SK-N-SH treated with all-trans-retinoic acid at 6 μM for 48 hours (cell line): ENCODE measurements around the gene MYCBP2.

Experiments used
- ATAC-seq: fragments of 200-7000 bp; cut with Tn5 transposase; 3 replicates; pipeline ENCODE4 v1.9.1; 2020; ENCODE audit warnings: mild to moderate bottlenecking, moderate library complexity
- ARNTL ChIP-seq: fragments of 450-650 bp; formaldehyde crosslinking; IDR thresholded peaks from 2 replicates; pipeline ENCODE4 v1.5.0; 2020; ENCODE audit warnings: low read depth, mild to moderate bottlenecking, moderate library complexity, borderline replicate concordance
- BACH2 ChIP-seq: fragments of 250-450 bp; sonication (Bioruptor Pico); IDR thresholded peaks from 2 replicates; pipeline ENCODE4 v1.9.0; 2021; ENCODE audit warnings: mild to moderate bottlenecking, borderline replicate concordance
- CREB5 ChIP-seq: fragments of 250-450 bp; sonication (Bioruptor Pico); IDR thresholded peaks from 2 replicates; pipeline ENCODE4 v1.5.1; 2020; ENCODE audit warnings: low read depth, mild to moderate bottlenecking, moderate library complexity
- ESRRG ChIP-seq: fragments of 250-450 bp; sonication (Bioruptor Pico); IDR thresholded peaks from 2 replicates; pipeline ENCODE4 v1.6.1; 2021; ENCODE audit warnings: mild to moderate bottlenecking
- ISL1 ChIP-seq: fragments of 250-450 bp; sonication (Bioruptor Pico); IDR thresholded peaks from 2 replicates; pipeline ENCODE4 v2.1.2; 2022; ENCODE audit warnings: mild to moderate bottlenecking, moderate library complexity
- PPARA ChIP-seq: fragments of 250-450 bp; sonication (Bioruptor Pico); IDR thresholded peaks from 2 replicates; pipeline ENCODE4 v1.5.0; 2020; ENCODE audit warnings: mild to moderate bottlenecking, borderline replicate concordance
- SNAI2 ChIP-seq: fragments of 250-450 bp; sonication (Bioruptor Pico); IDR thresholded peaks from 2 replicates; pipeline ENCODE4 v1.5.0; 2020; ENCODE audit warnings: mild to moderate bottlenecking, moderate library complexity
- TCF4 ChIP-seq: fragments of 250-450 bp; sonication (Bioruptor Pico); IDR thresholded peaks from 2 replicates; pipeline ENCODE4 v1.8.0; 2021; ENCODE audit warnings: mild to moderate bottlenecking, moderate library complexity, borderline replicate concordance
- TOX ChIP-seq: fragments of 250-450 bp; sonication (Bioruptor Pico); IDR thresholded peaks from 2 replicates; pipeline ENCODE4 v1.8.0; 2021; ENCODE audit warnings: mild to moderate bottlenecking, moderate library complexity, borderline replicate concordance
- TSHZ2 ChIP-seq: fragments of 250-450 bp; sonication (Bioruptor Pico); IDR thresholded peaks from 2 replicates; pipeline ENCODE4 v1.5.0; 2020; ENCODE audit warnings: mild to moderate bottlenecking, moderate library complexity
- ZC3H10 ChIP-seq: fragments of 250-450 bp; sonication (Bioruptor Pico); IDR thresholded peaks from 2 replicates; pipeline ENCODE4 v1.5.1; 2021; ENCODE audit warnings: mild to moderate bottlenecking, moderate library complexity
- ZFP3 ChIP-seq: fragments of 250-450 bp; sonication (Bioruptor Pico); IDR thresholded peaks from 2 replicates; pipeline ENCODE4 v1.5.0; 2020; ENCODE audit warnings: mild to moderate bottlenecking, moderate library complexity
- ZFP30 ChIP-seq: fragments of 450-650 bp; formaldehyde crosslinking; IDR thresholded peaks from 2 replicates; pipeline ENCODE4 v1.5.0; 2022; ENCODE audit warnings: mild to moderate bottlenecking, moderate library complexity
- ZNF565 ChIP-seq: fragments of 450-650 bp; formaldehyde crosslinking; conservative IDR thresholded peaks from 2 replicates; pipeline ENCODE4 v1.5.0; 2020; ENCODE audit warnings: low read depth, mild to moderate bottlenecking, moderate library complexity
- ZNF70 ChIP-seq: fragments of 450-650 bp; formaldehyde crosslinking; IDR thresholded peaks from 2 replicates; pipeline ENCODE4 v1.5.0; 2020; ENCODE audit warnings: mild to moderate bottlenecking, moderate library complexity
- ZNF8 ChIP-seq: fragments of 450-650 bp; formaldehyde crosslinking; IDR thresholded peaks from 2 replicates; pipeline ENCODE4 v1.5.0; 2020; ENCODE audit warnings: mild to moderate bottlenecking, moderate library complexity
- TF ChIP-seq, protein P1 (sequence below): fragments of 250-450 bp; sonication (Bioruptor Pico); IDR thresholded peaks from 2 replicates; pipeline ENCODE4 v1.8.0; 2020; ENCODE audit warnings: mild to moderate bottlenecking, moderate library complexity, borderline replicate concordance
- TF ChIP-seq, protein P2 (sequence below): fragments of 250-450 bp; sonication (Bioruptor Pico); IDR thresholded peaks from 2 replicates; pipeline ENCODE4 v1.5.1; 2021; ENCODE audit warnings: mild to moderate bottlenecking, moderate library complexity
- TF ChIP-seq, protein P3 (sequence below): fragments of 250-450 bp; sonication (Bioruptor Pico); IDR thresholded peaks from 2 replicates; pipeline ENCODE4 v1.8.0; 2021; ENCODE audit warnings: low read depth, mild to moderate bottlenecking, moderate library complexity, borderline replicate concordance

Gene MYCBP2

DNA sequence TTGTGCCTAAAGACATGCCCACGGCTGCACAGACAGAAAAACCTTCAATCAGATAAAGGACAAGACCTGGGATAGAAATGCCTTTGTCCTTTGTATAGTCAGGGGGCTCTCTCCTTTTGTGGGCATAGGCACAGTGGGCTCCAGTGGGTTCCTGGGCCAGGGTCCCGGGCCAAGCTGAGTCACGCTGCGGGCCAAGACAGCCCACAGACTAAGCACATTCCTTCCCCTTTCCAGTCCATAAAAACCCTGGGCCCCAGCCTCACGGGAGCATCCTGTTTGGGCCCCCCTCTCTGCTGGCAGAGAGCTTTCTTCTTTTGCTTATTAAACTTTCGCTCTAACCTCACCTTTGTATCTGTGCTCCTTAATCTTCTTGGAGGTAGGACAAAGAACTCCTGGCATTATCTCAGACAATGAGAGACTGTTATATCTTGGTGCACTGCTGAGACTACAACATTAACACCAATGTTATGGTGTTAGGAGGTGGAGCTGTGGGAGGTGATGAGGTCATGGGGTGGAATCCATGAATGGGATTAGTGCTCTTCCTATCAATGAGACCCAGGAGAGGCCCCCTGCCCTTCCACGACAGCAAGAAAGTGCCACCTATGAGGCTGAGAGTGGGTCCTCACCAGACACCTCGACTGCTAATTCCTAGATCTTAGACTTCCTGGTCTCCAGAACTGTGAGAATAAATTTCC, 279.1 kb downstream of the MYCBP2 start:
- TF ChIP-seq CREB5 (CRISPR knock-in tag): no peak
- no peak for ATAC-seq

GRCh38 chr13:77042566-77043177, 284.2 kb downstream of the MYCBP2 start:
- ATAC-seq: no peak
- no peak for TF ChIP-seq ZNF565 (CRISPR knock-in tag)
- TF ChIP-seq ZFP30 (CRISPR knock-in tag): no peak
- no peak for TF ChIP-seq TCF4 (CRISPR knock-in tag)
- no peak for TF ChIP-seq TOX (CRISPR knock-in tag)
- TF ChIP-seq BACH2 (CRISPR knock-in tag): no peak
- TF ChIP-seq ESRRG (CRISPR knock-in tag): no peak
- TF ChIP-seq ARNTL (CRISPR knock-in tag): no peak
- TF ChIP-seq, protein P1, sequence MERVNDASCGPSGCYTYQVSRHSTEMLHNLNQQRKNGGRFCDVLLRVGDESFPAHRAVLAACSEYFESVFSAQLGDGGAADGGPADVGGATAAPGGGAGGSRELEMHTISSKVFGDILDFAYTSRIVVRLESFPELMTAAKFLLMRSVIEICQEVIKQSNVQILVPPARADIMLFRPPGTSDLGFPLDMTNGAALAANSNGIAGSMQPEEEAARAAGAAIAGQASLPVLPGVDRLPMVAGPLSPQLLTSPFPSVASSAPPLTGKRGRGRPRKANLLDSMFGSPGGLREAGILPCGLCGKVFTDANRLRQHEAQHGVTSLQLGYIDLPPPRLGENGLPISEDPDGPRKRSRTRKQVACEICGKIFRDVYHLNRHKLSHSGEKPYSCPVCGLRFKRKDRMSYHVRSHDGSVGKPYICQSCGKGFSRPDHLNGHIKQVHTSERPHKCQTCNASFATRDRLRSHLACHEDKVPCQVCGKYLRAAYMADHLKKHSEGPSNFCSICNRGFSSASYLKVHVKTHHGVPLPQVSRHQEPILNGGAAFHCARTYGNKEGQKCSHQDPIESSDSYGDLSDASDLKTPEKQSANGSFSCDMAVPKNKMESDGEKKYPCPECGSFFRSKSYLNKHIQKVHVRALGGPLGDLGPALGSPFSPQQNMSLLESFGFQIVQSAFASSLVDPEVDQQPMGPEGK (CRISPR knock-in tag): no peak
- TF ChIP-seq ISL1 (CRISPR knock-in tag): no peak
- TF ChIP-seq PPARA (CRISPR knock-in tag): no peak
- no peak for TF ChIP-seq CREB5 (CRISPR knock-in tag)
- no peak for TF ChIP-seq TSHZ2
- TF ChIP-seq ZFP3 (CRISPR knock-in tag): no peak
- TF ChIP-seq, all 23 proteins: peak for 0

- no peak for ATAC-seq
- no peak for TF ChIP-seq ZNF8 (CRISPR knock-in tag)
- no peak for TF ChIP-seq ESRRG (CRISPR knock-in tag)
- TF ChIP-seq ISL1 (CRISPR knock-in tag): no peak
- TF ChIP-seq, protein P2, sequence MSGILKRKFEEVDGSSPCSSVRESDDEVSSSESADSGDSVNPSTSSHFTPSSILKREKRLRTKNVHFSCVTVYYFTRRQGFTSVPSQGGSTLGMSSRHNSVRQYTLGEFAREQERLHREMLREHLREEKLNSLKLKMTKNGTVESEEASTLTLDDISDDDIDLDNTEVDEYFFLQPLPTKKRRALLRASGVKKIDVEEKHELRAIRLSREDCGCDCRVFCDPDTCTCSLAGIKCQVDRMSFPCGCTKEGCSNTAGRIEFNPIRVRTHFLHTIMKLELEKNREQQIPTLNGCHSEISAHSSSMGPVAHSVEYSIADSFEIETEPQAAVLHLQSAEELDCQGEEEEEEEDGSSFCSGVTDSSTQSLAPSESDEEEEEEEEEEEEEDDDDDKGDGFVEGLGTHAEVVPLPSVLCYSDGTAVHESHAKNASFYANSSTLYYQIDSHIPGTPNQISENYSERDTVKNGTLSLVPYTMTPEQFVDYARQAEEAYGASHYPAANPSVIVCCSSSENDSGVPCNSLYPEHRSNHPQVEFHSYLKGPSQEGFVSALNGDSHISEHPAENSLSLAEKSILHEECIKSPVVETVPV (CRISPR knock-in tag): no peak
- no peak for TF ChIP-seq ZFP3 (CRISPR knock-in tag)
- no peak for TF ChIP-seq TSHZ2
- no peak for TF ChIP-seq SNAI2 (CRISPR knock-in tag)
- TF ChIP-seq, protein P3, sequence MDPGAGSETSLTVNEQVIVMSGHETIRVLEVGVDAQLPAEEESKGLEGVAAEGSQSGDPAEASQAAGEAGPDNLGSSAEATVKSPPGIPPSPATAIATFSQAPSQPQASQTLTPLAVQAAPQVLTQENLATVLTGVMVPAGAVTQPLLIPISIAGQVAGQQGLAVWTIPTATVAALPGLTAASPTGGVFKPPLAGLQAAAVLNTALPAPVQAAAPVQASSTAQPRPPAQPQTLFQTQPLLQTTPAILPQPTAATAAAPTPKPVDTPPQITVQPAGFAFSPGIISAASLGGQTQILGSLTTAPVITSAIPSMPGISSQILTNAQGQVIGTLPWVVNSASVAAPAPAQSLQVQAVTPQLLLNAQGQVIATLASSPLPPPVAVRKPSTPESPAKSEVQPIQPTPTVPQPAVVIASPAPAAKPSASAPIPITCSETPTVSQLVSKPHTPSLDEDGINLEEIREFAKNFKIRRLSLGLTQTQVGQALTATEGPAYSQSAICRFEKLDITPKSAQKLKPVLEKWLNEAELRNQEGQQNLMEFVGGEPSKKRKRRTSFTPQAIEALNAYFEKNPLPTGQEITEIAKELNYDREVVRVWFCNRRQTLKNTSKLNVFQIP: no peak
- TF ChIP-seq ZFP30 (CRISPR knock-in tag): no peak
- no peak for TF ChIP-seq ZC3H10 (CRISPR knock-in tag)
- TF ChIP-seq CREB5 (CRISPR knock-in tag): no peak
- TF ChIP-seq TOX (CRISPR knock-in tag): no peak
- TF ChIP-seq ZNF70 (CRISPR knock-in tag): no peak
- TF ChIP-seq ARNTL (CRISPR knock-in tag): no peak
- TF ChIP-seq BACH2 (CRISPR knock-in tag): no peak
- TF ChIP-seq, all 23 proteins: peak for 0
These were observed 286.1 kb downstream of the MYCBP2 start for GRCh38 chr13:77040835-77041234.
